Activated CD4-positive, alpha-beta T cell treated with anti-CD3 and anti-CD28 coated beads, Interleukin-2, Interleukin-4, amounts not matched to agents 100 ng/mL and 50 ng/mL, durations not matched to agents 16 hours and 8 hours (primary cell): Measurements from ENCODE around the gene KCNMA1.

Experiments
- DNase-seq: peaks from one replicate; pipeline ENCODE4 v3.0.0-alpha.2; 2020; ENCODE audit warnings: low spot score

The KCNMA1 gene

DNA sequence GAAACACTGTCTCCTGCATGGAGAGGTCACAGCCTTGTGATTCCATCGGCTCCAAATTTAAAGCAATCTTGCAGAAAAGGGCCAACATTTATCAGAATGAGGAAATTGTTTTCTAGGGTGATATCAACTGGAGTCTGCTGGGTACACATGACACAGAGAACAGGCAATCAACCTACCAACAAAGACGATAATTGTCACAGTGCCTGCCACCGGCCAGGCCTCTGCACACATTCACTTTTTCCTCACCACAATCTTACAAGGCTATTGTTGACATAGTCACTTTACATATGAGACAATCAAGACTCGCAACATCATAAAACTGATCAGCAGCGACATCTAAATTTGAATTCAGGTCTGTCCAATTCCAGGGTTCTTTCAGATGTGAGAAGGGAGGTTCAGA is 189.4 kb downstream of the KCNMA1 start:
- no peak for DNase-seq

DNA sequence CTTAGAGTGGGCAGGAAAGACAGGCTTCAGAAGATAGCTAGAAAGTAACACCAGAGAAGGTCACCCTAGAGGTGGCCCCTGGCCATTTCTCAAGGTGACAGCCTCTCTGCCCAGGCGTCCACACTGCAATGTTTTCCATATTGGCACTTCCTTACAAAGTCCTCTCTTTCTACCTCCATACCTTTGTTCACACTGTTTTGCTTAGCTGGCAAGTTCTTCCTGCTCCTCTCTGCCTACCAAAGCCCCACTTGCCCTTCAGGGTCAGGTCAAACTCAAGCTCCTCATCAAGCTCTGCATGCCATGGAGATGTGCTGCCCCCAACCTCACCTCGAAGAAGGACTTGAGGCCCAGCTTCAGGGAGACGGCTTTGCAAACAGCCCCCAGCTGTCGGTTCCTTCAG is 190.9 kb downstream of the KCNMA1 start:
- DNase-seq, result no peak

DNA sequence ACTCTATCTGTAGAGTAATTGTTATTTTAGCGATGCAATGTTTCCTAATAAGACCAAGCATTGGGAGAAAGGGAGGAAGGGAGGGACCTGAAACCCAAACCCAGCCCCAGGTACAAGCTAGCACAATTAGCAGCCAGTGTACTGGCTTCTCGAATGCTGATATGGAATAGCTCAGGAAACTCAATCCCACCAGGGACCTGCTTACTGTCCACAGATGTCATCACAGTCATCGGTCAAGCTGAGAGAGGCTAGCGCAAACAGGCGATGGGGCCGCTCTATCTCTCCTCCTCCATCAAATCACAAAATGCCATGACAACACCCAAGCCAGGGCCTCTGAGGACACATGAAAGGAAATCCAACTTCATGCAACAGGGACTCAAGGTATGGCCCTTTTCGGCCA is 192.1 kb downstream of the KCNMA1 start:
- DNase-seq, result no peak

DNA sequence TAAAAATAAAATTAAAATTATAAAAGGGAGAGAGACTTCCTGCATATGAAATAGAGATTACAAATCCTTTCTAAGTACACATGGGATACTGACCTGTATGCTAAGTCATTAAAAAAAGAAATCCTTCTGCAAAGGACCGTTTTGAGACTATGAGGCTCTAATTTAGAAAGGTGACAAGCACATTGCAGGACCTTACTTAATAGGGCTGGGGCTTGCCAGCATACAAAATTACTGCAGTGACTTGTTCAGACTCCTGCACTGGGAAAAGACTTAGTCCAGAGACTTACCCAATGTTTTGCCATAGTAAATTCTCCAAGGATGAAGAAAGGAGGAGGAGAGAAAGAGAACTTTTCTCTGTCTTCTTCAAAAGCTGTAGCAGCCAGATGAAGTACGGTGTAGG is 193.6 kb downstream of the KCNMA1 start:
- no peak for DNase-seq

DNA sequence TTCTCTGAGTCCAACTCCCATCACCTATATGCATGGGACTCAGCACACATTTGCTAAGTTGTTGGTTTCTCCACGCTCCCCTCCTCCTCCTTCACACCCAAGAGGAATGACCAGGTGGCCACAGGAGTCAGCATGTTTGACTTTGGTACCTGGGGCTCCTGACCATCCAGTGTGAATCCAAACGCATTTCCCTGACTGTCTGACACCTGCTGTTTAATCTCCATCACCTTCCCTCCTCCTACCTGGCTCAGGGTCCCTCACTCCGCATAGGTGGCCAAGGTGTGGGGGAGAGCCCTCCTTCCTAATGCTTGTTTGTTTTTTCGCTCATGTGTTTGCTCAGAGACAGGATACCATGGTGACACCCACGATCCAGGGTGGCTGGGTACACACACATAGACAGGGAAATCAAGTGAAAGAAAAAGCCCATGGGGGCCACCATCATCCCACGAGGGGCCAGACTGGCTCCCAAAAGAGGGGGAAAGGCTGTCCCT is 194.9 kb downstream of the KCNMA1 start:
- DNase-seq, result no peak

DNA sequence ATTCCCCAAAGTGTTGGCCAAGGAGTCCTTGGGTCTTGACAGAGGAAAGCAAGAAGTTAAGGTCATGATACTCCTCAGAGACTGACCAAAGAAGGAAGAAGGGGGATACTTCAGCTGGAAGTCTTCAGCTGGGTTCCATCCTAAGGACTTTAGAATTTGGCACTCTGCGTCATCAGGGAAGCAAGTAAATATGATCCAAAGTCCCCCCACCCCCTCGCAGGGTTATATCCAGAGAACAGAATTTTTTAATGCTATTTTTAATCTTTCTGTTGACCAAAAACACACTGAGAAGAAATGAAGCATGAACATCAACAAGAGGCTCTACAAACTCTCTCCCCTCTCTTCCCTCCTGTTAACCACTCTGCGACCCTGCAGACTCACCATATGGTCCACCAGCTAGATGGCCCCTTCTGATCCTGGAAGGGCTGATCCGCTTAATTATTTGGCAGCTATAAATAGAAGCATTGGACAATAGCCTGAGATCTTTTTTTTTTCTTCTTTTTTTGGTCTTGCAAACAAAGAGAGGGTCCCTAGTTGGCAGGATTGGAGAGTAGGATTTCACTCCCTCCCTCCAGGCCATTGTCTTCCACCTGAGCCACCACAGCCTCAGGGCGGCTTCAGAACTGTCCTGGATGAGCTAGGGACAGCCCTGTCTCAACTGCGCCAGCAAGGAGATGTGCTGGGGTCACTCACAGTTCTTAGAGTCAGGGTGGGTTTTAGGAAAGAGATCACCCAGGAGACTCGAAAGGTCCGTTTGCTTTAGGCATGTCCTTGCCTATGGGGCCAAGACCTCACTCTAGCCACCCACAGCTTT is 196.0 kb downstream of the KCNMA1 start:
- no peak for DNase-seq

DNA sequence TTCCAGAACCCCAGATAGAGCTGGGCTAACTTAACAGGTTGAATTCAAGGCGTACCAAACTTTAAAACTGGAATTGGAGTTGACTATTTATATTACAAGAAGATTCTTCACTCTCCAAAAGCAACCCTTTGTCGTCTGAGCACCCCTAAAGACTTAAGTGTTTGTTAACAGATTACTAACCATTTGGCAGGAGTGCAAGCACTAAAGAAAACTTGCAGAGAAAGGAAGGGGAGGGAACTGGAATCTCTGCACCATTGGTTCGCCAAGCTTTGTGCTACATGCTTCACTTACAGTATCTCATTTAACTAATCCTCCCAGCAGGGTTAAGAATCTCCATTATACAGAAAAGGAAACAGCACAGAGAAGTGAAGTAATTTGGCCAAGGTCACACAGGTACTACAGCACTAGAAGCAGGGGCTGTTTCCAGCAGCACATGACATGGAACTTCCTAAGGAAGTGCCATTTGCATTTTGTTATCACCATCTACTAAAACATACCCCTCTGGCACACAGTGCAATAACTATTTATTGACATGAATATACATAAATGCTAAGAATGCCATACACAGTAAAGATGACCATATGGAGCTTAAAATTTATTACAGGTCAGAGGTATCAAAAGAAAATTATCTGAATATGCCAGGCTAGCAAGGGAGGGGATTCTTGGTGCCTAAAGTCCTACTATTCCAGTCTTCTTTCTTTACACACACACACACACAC is 201.2 kb downstream of the KCNMA1 start:
- no peak for DNase-seq

DNA sequence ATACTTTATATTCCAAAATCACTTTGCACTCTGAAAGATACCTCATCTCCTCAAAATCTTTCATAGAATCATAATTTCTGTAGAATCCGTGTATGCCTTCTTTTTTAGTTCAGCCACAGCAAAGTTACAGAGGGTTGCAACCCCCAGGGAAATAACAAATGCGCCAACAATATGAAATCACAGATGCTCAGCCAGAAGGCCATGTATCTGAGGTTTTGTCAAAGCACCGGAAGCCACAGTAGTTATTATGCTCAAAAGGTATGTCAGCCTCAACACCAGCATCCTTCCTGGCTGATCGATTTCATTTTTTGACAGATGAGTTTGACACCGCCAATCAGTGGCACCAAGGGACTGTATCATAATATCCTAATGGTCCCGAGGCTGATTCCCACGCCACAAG is 204.1 kb downstream of the KCNMA1 start:
- no peak for DNase-seq

DNA sequence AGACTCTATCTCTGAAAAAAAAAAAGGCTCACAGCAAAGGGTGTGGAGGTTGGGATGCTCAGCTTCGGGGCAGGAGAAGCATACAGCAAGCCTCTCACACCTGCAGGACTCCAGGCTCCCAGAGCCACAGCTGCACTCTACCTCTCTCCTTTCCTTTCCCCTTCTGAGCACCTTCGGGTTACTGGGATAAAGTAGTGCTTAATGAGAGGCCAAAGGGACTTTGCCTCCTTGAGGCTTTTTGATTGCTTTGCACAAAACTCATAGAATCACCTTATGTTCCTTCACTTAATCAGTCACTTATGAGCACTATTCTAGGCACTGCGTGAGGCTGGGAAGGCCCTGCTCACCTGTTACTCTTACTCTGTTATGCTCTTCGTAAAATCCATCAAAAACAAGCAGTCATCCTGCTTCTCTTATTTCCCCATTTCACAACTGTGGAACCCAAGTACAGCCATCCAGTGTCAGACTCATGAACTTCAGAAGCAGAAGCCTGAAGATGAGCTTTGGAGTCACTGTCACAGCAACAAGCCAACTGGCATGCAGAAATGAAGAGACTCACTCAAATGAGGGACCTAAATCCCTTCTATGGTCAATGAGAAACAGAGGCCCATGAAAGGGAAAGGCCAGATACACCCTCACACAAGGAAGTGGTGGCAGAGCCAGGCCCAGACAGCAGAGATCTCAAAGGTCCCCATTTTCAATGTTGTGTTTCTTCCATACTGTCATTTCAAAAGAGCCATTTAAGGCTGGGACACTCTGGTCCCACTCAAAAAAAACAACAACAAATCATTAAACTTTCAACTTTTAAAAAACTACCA is 205.4 kb downstream of the KCNMA1 start:
- DNase-seq, result no peak

DNA sequence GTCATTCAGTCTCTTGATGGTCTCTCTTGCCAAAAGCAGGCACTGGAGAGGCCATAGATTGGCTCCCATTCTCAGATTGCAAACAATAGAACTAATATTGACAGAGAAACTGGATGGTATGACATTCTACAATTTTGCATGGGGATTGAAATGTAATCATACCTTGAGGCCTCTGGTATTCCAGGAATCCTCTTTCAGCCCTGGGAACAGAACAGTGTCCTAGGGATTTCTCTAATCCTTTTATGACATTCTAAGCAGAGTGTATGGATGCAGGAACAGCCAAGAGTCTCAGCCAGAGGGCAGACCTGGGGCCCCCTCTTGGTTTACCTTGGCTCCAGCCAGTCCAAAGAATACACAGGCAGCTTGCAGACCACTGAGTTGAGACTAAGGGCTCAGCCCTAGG is 206.4 kb downstream of the KCNMA1 start:
- no peak for DNase-seq

DNA sequence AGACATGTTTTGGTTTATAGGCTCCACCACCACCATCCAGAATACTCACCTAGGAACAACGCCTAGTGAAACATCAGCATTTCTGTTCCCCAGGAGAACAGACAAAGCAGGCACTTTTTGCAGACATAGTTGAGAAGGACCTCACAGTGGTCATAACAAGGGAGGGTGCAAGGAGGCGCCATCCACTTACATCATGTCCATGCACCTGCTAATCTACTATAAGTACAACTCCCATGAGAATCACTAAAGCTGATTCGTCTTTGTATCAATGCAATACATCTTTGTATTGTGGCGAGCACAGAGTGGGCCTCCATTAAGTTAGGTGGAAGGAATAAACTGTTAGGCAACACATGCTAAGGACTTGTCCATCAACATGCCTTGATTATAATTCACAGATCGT is 207.1 kb downstream of the KCNMA1 start:
- no peak for DNase-seq

DNA sequence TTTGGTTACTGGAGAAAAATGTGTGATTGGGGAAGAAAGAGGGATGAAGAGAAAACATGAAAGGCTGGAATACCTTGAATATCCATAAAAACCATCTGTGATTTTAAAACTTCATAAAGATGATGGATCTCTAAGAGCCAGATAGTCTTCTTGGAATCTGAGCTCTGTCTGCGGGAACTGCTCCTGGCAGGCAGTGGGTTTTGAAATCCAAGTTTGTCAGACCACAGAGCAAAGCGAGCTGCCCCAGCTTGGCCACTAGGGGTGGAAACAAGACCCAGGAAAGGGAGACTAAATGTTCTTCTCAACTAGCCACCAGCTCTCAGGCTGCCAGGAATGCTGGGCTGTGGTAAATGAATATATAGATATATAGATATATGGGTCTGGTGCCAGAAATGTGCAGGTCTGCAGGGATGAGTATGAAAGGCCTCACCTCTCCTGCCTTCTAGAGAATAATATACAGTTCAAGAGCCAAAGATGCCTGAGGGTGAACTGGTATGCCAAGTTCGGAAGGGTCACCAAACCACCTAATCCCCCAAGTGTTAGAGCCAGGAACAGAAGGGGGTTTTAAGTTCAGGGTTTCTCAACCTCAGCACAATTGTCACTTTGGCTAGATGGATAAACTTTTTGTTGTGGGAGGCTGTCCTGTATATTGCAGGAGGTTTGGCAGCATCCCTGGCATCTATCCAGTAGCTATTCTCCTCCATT is 208.8 kb downstream of the KCNMA1 start:
- DNase-seq, result no peak

DNA sequence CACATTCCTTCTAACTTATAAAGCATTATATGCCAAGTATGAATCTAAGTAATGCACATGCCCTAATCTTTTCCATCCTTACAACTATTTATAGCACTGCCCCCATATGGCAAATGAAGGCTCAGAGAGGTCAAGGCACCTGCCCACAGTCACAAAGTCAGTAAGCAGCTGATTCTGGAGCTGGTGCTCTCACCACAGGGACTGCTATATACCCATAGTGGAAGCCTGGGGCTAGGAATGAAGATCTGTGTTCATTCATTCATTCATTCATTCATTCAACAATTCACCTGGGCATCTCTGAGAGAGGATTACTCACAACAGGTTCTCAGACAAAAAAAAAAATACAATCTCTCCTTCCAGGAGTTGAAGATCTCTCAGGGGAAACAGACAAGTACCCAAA is 213.4 kb downstream of the KCNMA1 start:
- DNase-seq, result no peak

DNA sequence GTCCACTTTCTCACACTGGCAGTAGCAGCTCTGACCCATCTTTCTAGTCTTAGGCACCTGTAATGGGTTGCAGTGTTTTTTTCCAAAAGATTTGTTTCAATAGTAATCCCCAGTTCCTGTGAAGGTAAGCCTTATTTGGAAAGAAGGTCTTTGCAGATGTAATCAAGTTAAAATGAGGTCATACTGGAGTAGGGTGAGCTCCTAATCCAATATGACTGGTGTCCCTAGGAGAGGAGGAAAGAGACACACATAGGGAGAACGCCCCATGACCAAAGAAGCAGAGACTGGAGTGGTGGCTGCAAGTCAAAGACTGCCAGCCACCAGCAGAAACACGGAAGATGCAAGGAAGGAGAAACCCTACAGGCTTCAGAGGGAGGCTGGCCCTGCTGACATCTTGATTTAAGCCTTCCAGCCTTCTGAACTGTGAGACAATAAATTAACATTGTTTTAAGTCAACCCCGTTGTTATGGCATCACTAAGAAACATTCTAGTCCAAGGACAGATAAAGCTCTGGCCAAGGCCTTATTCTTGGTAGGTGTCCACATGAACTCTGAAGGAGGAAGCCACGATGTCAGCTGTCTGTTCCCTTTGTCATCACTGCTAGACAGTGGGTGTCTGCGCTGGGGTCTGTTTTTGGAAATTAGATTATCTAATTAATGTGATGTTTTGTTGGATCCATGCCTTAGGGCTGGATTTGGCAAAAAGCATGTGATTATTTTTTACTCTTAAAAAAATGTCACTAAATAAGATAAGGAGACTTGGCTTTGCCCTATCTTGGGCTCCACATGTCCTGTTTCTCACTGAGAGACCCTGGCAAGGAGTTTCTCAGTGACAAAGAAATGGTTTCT is 214.9 kb downstream of the KCNMA1 start:
- DNase-seq, result no peak

DNA sequence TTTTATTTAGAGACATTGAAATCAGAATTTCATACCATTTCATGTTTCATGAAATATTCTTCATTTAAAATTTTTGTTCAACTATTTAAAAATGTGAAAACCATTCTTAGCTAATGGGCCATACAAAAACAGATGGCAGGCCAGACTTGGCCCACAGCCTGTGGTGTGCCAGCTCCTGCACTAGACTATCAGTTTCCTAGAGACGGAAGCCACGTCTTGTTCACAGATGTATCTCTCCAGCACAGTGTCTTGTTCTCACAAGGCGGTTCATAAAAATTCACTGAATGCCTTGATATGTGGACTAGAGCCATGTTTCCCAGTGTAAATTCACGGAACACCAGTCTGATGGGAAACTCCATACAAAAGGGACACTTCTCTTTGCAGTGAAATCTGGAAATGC is 216.0 kb downstream of the KCNMA1 start:
- DNase-seq, result no peak

DNA sequence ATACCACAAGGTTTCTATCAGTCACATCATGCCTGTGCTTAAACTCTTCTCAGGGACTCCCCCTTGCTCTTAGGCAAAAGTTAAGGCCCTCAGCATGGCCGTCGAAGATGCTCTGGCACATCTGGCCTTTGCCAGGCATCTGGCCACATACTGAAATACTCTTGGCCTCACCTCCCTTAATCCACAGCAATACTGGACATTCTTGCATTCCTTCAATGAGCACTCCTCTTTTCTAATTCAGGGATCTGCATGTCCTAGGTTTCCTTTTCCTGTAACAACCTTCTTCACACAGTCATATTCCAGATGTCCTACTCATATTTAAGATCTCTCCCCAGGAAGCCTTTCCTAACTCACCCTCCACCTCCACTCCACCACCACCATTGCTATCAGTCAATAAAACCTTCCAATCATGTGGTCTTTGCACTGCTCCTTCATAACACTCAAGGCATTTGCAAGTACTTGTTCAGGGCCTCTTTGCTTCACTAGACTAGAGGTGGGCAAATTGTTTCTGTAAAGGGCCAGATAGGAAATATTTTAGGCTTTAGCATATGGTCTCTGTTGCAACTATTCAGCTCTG is 216.6 kb downstream of the KCNMA1 start:
- no peak for DNase-seq

DNA sequence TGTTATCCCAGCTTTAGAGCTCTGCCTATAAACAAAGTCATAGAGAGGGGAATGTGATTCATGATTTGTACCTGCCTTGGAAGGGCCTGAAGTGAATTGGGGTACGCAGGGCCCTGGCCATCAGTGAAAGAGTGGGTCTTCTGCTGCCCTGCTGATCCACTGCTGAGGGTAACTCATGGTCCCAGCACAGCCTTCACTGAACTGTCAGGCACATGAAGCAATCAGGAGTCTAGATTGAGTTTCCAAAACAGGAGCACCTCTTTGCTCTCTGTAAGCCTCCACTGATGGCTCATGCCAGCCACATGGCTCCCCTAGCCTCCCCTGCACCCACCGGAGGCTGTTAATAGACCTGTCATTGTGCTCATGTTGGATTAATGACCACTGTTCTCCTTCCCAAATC is 217.6 kb downstream of the KCNMA1 start:
- no peak for DNase-seq

DNA sequence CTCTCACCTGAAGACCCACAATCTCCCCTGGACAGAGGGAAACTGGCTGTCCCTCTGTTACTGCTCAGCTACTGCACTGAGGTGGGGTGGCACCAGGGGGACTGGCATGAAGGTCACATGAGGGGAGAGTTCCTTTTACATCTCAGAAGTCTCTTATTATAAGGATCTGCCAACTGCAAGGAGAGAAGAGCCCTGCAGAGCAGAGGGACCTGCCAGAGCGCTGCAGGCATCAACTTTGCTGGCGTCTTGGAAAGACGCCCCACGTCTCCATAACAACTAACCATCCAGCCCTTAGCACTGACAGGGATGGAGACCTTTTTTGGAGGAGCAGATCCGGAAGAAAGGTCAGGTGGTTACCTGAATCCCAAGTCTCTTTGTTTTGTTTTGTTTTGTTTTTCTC is 218.6 kb downstream of the KCNMA1 start:
- DNase-seq, result no peak

DNA sequence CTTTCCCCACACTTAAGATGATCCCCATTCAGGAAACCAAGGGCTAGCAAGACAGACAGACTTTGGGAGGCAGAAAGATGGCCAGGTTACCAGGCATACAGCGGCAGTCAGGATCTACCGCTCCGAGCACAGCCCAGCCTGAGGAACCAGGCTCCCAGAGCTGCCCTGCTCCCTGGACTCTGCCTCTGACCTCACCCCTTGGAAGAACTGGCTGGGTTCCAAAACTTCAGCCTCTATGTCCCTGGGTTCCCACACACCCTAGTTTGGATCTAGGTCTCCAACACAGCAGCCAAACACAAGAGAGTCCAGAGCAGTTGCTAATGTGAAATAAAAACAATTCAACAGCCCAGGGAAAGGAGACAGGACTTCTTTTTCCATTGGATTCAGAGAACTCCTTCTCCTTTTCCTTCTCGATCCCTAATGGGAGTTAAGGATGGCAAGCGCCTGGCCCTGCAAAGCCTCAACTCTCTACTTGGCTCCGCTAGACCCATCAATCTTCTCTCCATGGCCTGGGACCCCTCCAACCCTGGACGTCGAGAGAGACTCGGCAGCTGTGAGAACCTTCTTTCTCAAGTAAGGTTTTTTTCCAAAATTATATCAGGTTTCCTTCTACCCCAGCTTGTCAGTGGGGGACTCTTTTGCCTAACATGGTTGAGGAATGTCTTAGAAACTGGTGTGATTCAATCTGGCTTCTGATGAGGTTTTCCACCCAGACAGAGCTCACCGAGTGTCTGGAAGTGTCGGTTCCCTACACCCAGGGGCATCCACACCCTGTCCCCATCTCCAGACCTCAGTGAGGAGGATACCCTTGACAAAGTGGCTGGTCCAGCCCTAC is 219.6 kb downstream of the KCNMA1 start:
- no peak for DNase-seq

DNA sequence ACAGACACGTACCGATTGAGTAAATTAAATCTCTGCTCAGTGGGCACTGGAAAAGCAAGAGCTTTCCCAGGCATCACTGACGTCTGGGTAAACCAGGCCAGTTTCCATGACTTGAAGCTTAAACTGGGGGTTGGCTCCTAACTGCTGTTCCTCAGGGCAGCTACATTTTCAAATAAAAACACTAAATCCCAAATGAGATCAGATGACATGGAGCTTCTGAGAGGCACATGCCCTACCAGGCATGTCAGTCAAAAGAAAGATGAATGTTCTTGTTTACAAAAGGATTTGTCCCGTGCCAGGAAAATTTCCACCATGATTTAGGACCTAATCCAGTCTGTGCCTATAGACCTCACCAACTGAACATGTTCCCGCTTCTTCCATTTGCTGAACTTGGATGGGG is 220.2 kb downstream of the KCNMA1 start:
- no peak for DNase-seq
